ENCODE measurements around the gene AOAH. TPM values are rescaled to one million over a fixed set of nuclear protein-coding genes. Genes with fewer than 3 reads are reported as not detected.

Gene AOAH
- total RNA-seq, 2 experiments from 2014 or later, result 17.7 to 18.0 TPM

GRCh38 chr7:36690514-36691187 is 33.6 kb downstream of the AOAH start:
- H3K27me3 Mint-ChIP-seq (ENCODE audit: low read depth), result no peaks in the 10 kb centered on the region
- ChIA-PET CTCF (interaction anchor here (1.3 to 2.0 kb wide), 3 partner anchors 12 to 491 kb away, joined by 3 to 8 read pairs (median 4); no protein-coding TSS in a partner anchor), POLR2A (interaction anchor here (1.4 kb wide), 1 partner anchor 9 kb away, joined by 3 read pairs; no protein-coding TSS in a partner anchor)
- H3K36me3 Mint-ChIP-seq (ENCODE audit: low read depth), result peaks cover 19% of the 10 kb centered on the region
- DNase-seq (no peak), ATAC-seq (no peak)
- no peaks in the 10 kb centered on the region for H3K9me3 Mint-ChIP-seq (ENCODE audit: insufficient read depth)
- H3K4me3 Mint-ChIP-seq, result no peak overlapping the region
- peaks cover 32% of the 10 kb centered on the region for H3K4me1 Mint-ChIP-seq (ENCODE audit: low read depth)
- H3K27ac Mint-ChIP-seq, result no peak overlapping the region

- no peak overlapping the region for H3K27ac Mint-ChIP-seq
- ATAC-seq, result no peak
- H3K4me3 Mint-ChIP-seq, result no peak overlapping the region
These were observed 34.3 kb downstream of the AOAH start for GRCh38 chr7:36690041-36690440.

DNA sequence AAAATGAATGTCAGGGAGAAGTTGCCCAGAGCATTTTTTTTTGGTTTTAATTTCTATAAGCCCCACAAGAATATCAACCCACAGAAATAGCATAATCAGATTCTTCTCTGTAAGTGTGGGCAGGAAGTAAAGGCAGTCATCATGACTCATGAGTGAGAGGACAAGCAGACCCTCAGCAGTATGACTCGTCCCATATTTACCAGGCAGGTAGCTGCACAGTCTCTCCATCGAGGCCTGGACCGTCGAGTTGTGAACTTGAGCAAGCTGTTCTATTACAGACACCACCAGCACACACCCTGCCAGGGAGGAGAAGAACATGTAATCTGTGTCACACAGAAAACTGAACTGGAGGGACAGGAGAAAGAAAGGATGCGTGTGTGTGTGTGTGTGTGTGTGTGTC is 37.8 kb downstream of the AOAH start:
- Mint-ChIP-seq H3K36me3 (ENCODE audit: low read depth) (peaks cover 33% of the 10 kb centered on the region), H3K4me1 (ENCODE audit: low read depth) (peaks cover 66% of the 10 kb centered on the region), H3K9me3 (ENCODE audit: insufficient read depth) (no peaks in the 10 kb centered on the region), H3K27me3 (ENCODE audit: low read depth) (no peaks in the 10 kb centered on the region), H3K4me3 (no peak overlapping the region), H3K27ac (peak overlapping the region; percentile 90)
- DNase-seq (peak; percentile 53), ATAC-seq (peak; percentile 87)
- CTCF ChIA-PET, result interaction anchor here (0.7 to 1.3 kb wide), 7 partner anchors 8 to 495 kb away, joined by 3 to 5 read pairs (median 3); partner anchors contain the start of gene AOAH
- POLR2A ChIA-PET, result interaction anchor here (1.2 kb wide), 1 partner anchor 9 kb away, joined by 3 read pairs; no protein-coding TSS in a partner anchor

More at GRCh38 chr7:36690041-36690440, 34.3 kb downstream of the AOAH start:
- no peaks in the 10 kb centered on the region for H3K27me3 Mint-ChIP-seq (ENCODE audit: low read depth)
- peaks cover 38% of the 10 kb centered on the region for H3K4me1 Mint-ChIP-seq (ENCODE audit: low read depth)
- CTCF ChIA-PET, result interaction anchor here (1.3 to 2.0 kb wide), 3 partner anchors 12 to 492 kb away, joined by 3 to 8 read pairs (median 4); no protein-coding TSS in a partner anchor
- peaks cover 25% of the 10 kb centered on the region for H3K36me3 Mint-ChIP-seq (ENCODE audit: low read depth)
- POLR2A ChIA-PET, result interaction anchor here (1.4 kb wide), 1 partner anchor 8 kb away, joined by 3 read pairs; no protein-coding TSS in a partner anchor
- DNase-seq, result no peak
- H3K9me3 Mint-ChIP-seq (ENCODE audit: insufficient read depth), result no peaks in the 10 kb centered on the region

- Mint-ChIP-seq H3K9me3 (ENCODE audit: insufficient read depth) (no peaks in the 10 kb centered on the region), H3K4me1 (ENCODE audit: low read depth) (peaks cover 64% of the 10 kb centered on the region), H3K4me3 (no peak overlapping the region), H3K27ac (peak overlapping the region; percentile 65), H3K27me3 (ENCODE audit: low read depth) (no peaks in the 10 kb centered on the region), H3K36me3 (ENCODE audit: low read depth) (peaks cover 35% of the 10 kb centered on the region)
- ChIA-PET POLR2A (no interaction called here), CTCF (interaction anchor here (0.8 to 3.3 kb wide), 3 partner anchors 14 to 497 kb away, joined by 3 to 14 read pairs (median 5); no protein-coding TSS in a partner anchor)
- DNase-seq, result no peak
- no peak for ATAC-seq
These were observed 39.3 kb downstream of the AOAH start for GRCh38 chr7:36684954-36685353.

GRCh38 chr7:36683695-36684357 is 40.5 kb downstream of the AOAH start:
- DNase-seq, result no peak
- ChIA-PET CTCF (interaction anchor here (1.0 to 4.7 kb wide), 5 partner anchors 13 to 517 kb away, joined by 3 to 30 read pairs (median 13); no protein-coding TSS in a partner anchor), POLR2A (no interaction called here)
- Mint-ChIP-seq H3K4me1 (ENCODE audit: low read depth) (peaks cover 69% of the 10 kb centered on the region), H3K36me3 (ENCODE audit: low read depth) (peaks cover 37% of the 10 kb centered on the region), H3K27me3 (ENCODE audit: low read depth) (no peaks in the 10 kb centered on the region), H3K9me3 (ENCODE audit: insufficient read depth) (no peaks in the 10 kb centered on the region), H3K27ac (peak overlapping the region; percentile 28), H3K4me3 (no peak overlapping the region)
- ATAC-seq, result no peak

- Mint-ChIP-seq H3K4me3 (no peak overlapping the region), H3K4me1 (ENCODE audit: low read depth) (peaks cover 76% of the 10 kb centered on the region), H3K27me3 (ENCODE audit: low read depth) (no peaks in the 10 kb centered on the region), H3K36me3 (ENCODE audit: low read depth) (peaks cover 41% of the 10 kb centered on the region), H3K9me3 (ENCODE audit: insufficient read depth) (no peaks in the 10 kb centered on the region), H3K27ac (no peak overlapping the region)
- ChIA-PET POLR2A (no interaction called here), CTCF (interaction anchor here (1.0 to 4.7 kb wide), 8 partner anchors 12 to 517 kb away, joined by 3 to 30 read pairs (median 4); no protein-coding TSS in a partner anchor)
- ATAC-seq, result no peak
- DNase-seq, result no peak
These were observed 41.2 kb downstream of the AOAH start for GRCh38 chr7:36683111-36683510.

DNA sequence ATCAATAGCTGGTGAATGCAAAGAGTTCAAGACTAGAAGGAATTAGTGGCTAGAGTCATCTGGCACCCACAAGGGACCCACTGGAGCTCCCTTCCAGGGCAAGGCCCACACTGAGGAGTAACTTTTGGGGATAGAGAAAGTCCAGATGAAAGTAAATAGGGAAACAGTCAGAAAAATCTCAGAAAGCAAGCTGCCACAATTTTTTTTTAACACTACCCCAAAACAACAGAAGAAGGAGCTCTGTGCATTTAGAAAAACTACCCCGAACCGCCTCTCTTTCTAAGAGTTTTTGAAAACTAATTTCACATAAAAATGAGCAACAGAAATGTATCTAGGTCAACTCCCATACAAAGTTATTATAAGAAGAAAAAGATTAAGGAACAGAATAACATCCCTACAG is 42.2 kb downstream of the AOAH start:
- H3K36me3 Mint-ChIP-seq (ENCODE audit: low read depth), result peaks cover 44% of the 10 kb centered on the region
- H3K27ac Mint-ChIP-seq, result peak overlapping the region; percentile 16
- H3K27me3 Mint-ChIP-seq (ENCODE audit: low read depth), result no peaks in the 10 kb centered on the region
- no peak overlapping the region for H3K4me3 Mint-ChIP-seq
- peaks cover 82% of the 10 kb centered on the region for H3K4me1 Mint-ChIP-seq (ENCODE audit: low read depth)
- ChIA-PET CTCF (interaction anchor here (0.8 to 4.7 kb wide), 13 partner anchors 11 to 518 kb away, joined by 3 to 30 read pairs (median 5); no protein-coding TSS in a partner anchor), POLR2A (interaction anchor here (1.0 kb wide), 1 partner anchor 9 kb away, joined by 3 read pairs; no protein-coding TSS in a partner anchor)
- H3K9me3 Mint-ChIP-seq (ENCODE audit: insufficient read depth), result no peaks in the 10 kb centered on the region
- ATAC-seq (no peak), DNase-seq (no peak)

DNA sequence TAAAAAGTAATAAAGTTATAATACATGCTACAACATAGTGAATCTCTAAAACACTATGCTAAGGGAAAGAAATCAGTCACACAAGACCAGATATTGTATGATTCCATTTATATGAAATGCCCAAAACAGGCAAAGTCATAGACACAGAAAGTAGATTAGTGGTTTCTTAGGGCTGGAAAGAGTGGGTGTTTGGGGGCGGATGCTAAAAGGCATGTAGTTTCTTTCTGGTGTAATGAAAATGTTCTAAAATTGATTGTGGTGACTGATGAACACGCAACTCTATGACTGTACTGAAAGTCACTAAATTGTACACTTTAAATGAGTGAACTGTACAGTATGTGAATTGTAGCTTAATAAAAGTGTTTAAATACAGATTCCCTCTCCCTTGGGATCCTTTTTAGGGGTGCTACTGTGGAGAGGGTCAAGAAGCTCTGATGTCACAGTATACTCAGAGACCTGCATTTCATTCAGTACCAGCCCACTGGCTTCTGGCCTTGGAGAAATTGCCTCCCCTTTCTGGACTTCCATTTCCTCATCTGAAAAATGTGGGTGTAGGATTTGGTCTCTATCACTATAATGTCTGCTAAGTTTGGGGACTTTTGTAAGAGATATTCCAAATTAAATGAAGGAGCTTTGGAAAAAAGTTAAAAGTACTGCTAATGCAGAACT is 46.4 kb downstream of the AOAH start:
- H3K4me1 Mint-ChIP-seq (ENCODE audit: low read depth), result peaks cover 53% of the 10 kb centered on the region
- H3K9me3 Mint-ChIP-seq (ENCODE audit: insufficient read depth), result no peaks in the 10 kb centered on the region
- peak; percentile 45 for DNase-seq
- ATAC-seq, result peak; percentile 52
- peak overlapping the region; percentile 51 for H3K4me3 Mint-ChIP-seq
- CTCF ChIA-PET, result interaction anchor here (0.7 to 3.7 kb wide), 19 partner anchors 9 to 522 kb away, joined by 3 to 22 read pairs (median 4); no protein-coding TSS in a partner anchor
- peak overlapping the region; percentile 89 for H3K27ac Mint-ChIP-seq
- POLR2A ChIA-PET, result interaction anchor here (0.8 to 1.4 kb wide), 4 partner anchors 9 to 57 kb away, joined by 3 to 4 read pairs (median 4); no protein-coding TSS in a partner anchor
- H3K27me3 Mint-ChIP-seq (ENCODE audit: low read depth), result no peaks in the 10 kb centered on the region
- H3K36me3 Mint-ChIP-seq (ENCODE audit: low read depth), result peaks cover 40% of the 10 kb centered on the region

GRCh38 chr7:36673703-36674102 is 50.6 kb downstream of the AOAH start:
- ATAC-seq (no peak), DNase-seq (no peak)
- Mint-ChIP-seq H3K27ac (no peak overlapping the region), H3K9me3 (ENCODE audit: insufficient read depth) (no peaks in the 10 kb centered on the region), H3K36me3 (ENCODE audit: low read depth) (peaks cover 36% of the 10 kb centered on the region), H3K4me1 (ENCODE audit: low read depth) (peaks cover 51% of the 10 kb centered on the region), H3K4me3 (no peak overlapping the region), H3K27me3 (ENCODE audit: low read depth) (no peaks in the 10 kb centered on the region)
- CTCF ChIA-PET, result interaction anchor here (1.0 to 4.8 kb wide), 3 partner anchors 57 to 509 kb away, joined by 3 to 45 read pairs (median 15); no protein-coding TSS in a partner anchor
- POLR2A ChIA-PET, result no interaction called here

DNA sequence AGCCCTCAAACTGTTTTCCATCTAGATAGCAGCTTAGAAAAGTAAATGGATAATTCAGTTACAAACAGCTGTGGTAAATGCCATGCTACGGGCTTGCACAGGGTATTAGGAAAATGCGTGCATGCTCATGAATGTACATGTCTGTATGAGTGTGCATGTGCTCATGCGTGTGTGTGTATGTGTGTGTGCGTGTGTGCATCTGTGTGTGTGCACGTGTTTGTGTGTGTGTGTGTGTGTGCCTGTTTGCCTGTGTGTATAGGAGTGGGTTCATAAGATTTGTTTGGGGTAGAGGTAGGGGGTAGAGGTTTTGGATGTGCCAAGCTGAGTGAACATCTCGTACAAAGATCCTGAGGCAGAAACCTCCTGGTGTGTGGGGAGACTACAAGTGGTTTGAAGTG is 52.9 kb downstream of the AOAH start:
- H3K27me3 Mint-ChIP-seq (ENCODE audit: low read depth), result no peaks in the 10 kb centered on the region
- H3K4me3 Mint-ChIP-seq, result no peak overlapping the region
- ATAC-seq, result no peak
- CTCF ChIA-PET, result interaction anchor here (0.6 to 4.8 kb wide), 56 partner anchors 10 to 682 kb away, joined by 3 to 100 read pairs (median 5); no protein-coding TSS in a partner anchor
- POLR2A ChIA-PET, result interaction anchor here (0.6 to 2.1 kb wide), 2 partner anchors 32 to 182 kb away, joined by 3 to 5 read pairs; no protein-coding TSS in a partner anchor
- no peak overlapping the region for H3K27ac Mint-ChIP-seq
- peaks cover 35% of the 10 kb centered on the region for H3K4me1 Mint-ChIP-seq (ENCODE audit: low read depth)
- peaks cover 28% of the 10 kb centered on the region for H3K36me3 Mint-ChIP-seq (ENCODE audit: low read depth)
- no peaks in the 10 kb centered on the region for H3K9me3 Mint-ChIP-seq (ENCODE audit: insufficient read depth)
- no peak for DNase-seq

Measured in activated CD8-positive, alpha-beta T cell treated with anti-CD3 and anti-CD28 coated beads, Interleukin-2, amount 10 ng/mL, durations not matched to agents 7 days and 5 days (primary cell).